Skeletal muscle tissue (tissue), 5 donors: ENCODE measurements around the gene MFAP4. TPM values are rescaled to one million over a fixed set of nuclear protein-coding genes. Genes with fewer than 3 reads are reported as not detected.

ENCODE experiments used
- H3K27ac ChIP-seq: one replicate; pipeline ENCODE4 v1.7.0; 2013; ENCODE audit warnings: mild to moderate bottlenecking, low read depth, low read length, inconsistent platforms
- H3K27me3 ChIP-seq, 3 donors: one replicate each; pipeline ENCODE4 v1.7.0; 2013; ENCODE audit warnings: low read length in 3 of 3; ENCODE audit not compliant: control insufficient read depth in 3 of 3, insufficient read depth in 3 of 3
- H3K36me3 ChIP-seq, 3 donors: one replicate each; pipeline ENCODE4 v1.7.0; 2013; ENCODE audit warnings: low read length in 3 of 3; ENCODE audit not compliant: control insufficient read depth in 3 of 3, insufficient read depth in 3 of 3
- H3K4me1 ChIP-seq, 3 donors: one replicate each; pipeline ENCODE4 v1.7.0; 2013; ENCODE audit warnings: low read length in 3 of 3, mild to moderate bottlenecking in 3 of 3; ENCODE audit not compliant: control insufficient read depth in 3 of 3, insufficient read depth in 3 of 3
- H3K4me3 ChIP-seq, 3 donors: one replicate each; pipeline ENCODE4 v1.7.0; 2013; ENCODE audit warnings: low read length in 3 of 3
- H3K9ac ChIP-seq, 3 donors: one replicate each; pipeline ENCODE4 v1.7.0; 2013; ENCODE audit warnings: low read length in 3 of 3, mild to moderate bottlenecking in 3 of 3, moderate library complexity in 2 of 3, low read depth in 1 of 3
- H3K9me3 ChIP-seq, 3 donors: one replicate each; pipeline ENCODE4 v1.7.0; 2013; ENCODE audit warnings: low read length in 3 of 3; ENCODE audit not compliant: control insufficient read depth in 3 of 3
- small RNA-seq: library from RNA; depleted of rRNA; stranded (forward); fragments of <200 nt; gene quantifications from one replicate; pipeline ENCODE3, GENCODE V24; 2014
- total RNA-seq: library from RNA; depleted of rRNA; stranded (reverse); fragments of >200 nt; gene quantifications from one replicate; pipeline ENCODE4 v1.2.3, GENCODE V29; 2014
- donor health status: Osteomylitis.

The MFAP4 gene
- total RNA-seq, 1 donor from 2014 or later: 29.2 TPM

DNA sequence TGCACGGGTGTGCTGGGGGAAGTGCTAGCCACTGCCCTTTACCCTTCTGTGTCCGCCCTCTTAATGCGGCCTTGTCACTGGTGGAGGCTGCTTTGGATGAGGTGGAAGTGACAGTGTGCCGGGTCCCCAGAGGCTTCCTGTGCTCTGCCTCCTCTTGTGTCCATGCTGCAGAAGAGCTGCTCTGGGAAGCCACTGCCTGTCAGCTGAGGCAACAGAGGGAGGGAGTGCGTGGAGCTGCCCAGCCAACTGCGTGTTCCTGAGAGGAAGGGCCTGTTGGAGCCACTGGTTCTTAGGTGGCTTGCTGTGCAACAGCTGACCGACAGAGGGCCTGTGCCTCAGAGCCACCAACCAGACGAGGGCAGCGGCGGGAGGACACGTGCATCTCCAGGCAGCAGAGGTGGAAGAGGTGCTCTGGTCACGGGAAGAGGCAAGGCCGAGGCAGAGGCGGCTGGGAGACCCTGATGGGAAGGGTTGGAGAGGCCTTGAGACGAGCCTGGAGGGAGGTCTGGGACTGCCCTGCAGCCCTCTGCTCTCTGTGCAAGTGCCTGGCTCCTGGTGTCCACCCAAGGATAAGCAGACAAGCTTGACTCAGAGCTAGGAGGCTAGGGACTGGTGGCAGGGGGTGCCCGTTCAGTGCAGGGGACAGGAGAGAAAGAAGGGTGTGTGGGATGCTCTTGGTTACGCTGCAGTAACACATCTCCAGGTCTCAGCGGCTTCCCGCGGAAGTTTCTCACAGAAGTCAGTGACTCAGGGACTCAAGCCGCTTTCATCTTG, 49.9 kb downstream of the MFAP4 start:
- Histone ChIP-seq H3K27me3 (no peaks in the 10 kb centered on the region), H3K9ac (peak overlapping the region in 1 of 3 donors; percentile 8), H3K4me1 (peaks cover 20 to 27% (median 25%) of the 10 kb centered on the region in 3 donors), H3K27ac (no peak overlapping the region), H3K4me3 (no peak overlapping the region), H3K36me3 (peaks cover 3 to 9% (median 8%) of the 10 kb centered on the region in 3 donors), H3K9me3 (no peaks in the 10 kb centered on the region)

DNA sequence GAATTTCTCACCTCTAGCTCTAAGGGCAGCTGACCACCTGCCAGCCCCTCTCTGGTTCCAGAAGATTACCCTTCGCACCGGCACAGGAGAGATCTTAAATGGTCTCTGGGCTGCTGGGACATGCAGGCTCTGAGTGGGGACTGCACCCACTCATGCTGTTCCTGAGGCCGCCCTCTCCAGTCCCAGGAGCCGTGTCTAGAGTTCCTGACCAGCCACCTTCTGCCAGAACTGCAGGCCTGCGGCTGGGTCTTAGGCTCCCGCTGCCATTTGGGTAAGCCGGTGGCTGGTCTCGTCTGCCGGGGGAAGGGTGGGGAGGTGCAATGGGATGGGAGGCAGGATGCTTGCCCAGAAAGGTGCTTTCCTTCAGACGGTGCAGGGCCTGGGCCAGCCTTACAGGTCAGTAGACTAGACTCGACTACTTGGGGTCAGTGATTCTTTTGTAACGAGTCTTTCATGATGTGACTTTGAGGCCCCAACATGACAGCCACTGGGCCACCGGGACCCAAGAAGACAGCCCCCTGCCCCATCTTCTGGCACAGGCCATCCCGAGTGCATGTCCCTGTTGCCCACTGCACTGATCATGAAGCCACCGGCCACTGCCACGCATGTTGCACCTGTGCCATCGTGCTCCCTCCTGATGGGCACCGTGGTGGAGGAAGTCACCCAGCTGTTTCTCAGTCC, 50.9 kb downstream of the MFAP4 start:
- Histone ChIP-seq H3K27ac (no peak overlapping the region), H3K4me3 (peak overlapping the region in 1 of 3 donors; percentile 7), H3K9ac (no peak overlapping the region), H3K9me3 (no peaks in the 10 kb centered on the region), H3K36me3 (peaks cover 7 to 14% (median 12%) of the 10 kb centered on the region in 3 donors), H3K27me3 (no peaks in the 10 kb centered on the region), H3K4me1 (peaks cover 18 to 27% (median 20%) of the 10 kb centered on the region in 3 donors)

DNA sequence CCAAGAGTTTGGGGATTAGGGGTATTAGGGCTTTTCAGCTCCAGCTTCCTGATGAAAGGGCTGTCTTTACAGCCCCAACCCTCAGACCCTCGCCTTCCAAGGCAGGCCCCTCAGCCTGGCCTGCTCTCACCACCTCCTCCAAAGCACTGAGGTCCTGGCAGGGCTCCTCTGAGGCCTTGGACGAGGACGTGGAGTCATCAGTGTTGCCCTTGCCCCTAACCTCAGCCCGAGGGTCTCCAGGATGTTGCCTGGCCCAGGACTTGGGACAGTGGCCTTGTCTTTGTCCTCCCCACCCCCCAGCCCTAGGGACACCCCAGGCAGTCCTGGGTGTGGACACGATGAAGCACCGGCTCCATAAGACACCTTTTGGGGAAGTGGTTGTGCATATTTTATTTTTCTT, 52.7 kb downstream of the MFAP4 start:
- Histone ChIP-seq H3K9me3 (no peaks in the 10 kb centered on the region), H3K27ac (no peak overlapping the region), H3K4me1 (peaks cover 18 to 27% (median 20%) of the 10 kb centered on the region in 3 donors), H3K27me3 (no peaks in the 10 kb centered on the region), H3K9ac (no peak overlapping the region), H3K4me3 (no peak overlapping the region), H3K36me3 (peaks cover 12 to 24% (median 18%) of the 10 kb centered on the region in 3 donors)

DNA sequence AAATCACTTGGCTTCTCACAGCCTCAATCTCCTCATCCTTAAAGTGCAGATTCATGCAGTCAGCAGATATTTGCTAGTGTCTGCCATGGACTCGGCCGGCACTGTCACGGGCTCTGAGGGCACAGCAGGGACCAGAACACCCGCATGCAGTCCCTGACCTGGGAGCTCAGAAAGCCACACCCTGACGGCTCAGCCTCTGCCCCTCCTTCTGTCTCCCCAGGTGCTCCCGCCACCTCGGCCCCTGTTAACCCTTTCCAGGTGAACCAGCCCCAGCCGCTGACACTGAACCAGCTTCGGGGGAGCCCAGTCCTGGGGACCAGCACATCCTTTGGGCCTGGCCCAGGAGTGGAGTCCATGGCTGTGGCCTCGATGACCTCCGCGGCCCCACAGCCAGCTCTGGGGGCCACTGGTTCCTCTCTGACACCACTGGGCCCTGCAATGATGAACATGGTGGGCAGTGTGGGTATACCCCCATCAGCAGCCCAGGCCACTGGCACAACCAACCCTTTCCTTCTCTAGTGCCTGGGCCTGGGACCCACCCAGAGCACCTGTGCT, 53.2 kb downstream of the MFAP4 start:
- Histone ChIP-seq H3K9me3 (no peaks in the 10 kb centered on the region), H3K27ac (no peak overlapping the region), H3K4me1 (peaks cover 18 to 27% (median 20%) of the 10 kb centered on the region in 3 donors), H3K27me3 (no peaks in the 10 kb centered on the region), H3K9ac (no peak overlapping the region), H3K36me3 (peaks cover 12 to 25% (median 20%) of the 10 kb centered on the region in 3 donors), H3K4me3 (no peak overlapping the region)

Small RNA genes within 50 kb of the gene (small RNA-seq; reads per million reads assigned to genes)
- gene MIR1180 (6.7 reads per million, percentile 91 among the genes with 10 or more reads in this experiment), gene RF00537 (not detected)

Other genes starting within 250 kb of the MFAP4 start
- gene EPN2, start 149.8 kb downstream of the MFAP4 start, total RNA-seq: 18.3 TPM
- gene B9D1, start 24.5 kb downstream of the MFAP4 start, total RNA-seq: 3.1 TPM
- 7.8 TPM for gene MAPK7, start 8.7 kb downstream of the MFAP4 start, total RNA-seq
- gene RNF112, start 24.0 kb upstream of the MFAP4 start, total RNA-seq: 2.1 TPM
- 0.52 TPM for gene SLC47A1, start 146.7 kb upstream of the MFAP4 start, total RNA-seq